ENCODE results near the gene MEGF11. TPM values are rescaled to one million over a fixed set of nuclear protein-coding genes. Genes with fewer than 3 reads are reported as not detected.

MEGF11 gene
- total RNA-seq, 1 donor from 2014 or later = 0.60 TPM

DNA sequence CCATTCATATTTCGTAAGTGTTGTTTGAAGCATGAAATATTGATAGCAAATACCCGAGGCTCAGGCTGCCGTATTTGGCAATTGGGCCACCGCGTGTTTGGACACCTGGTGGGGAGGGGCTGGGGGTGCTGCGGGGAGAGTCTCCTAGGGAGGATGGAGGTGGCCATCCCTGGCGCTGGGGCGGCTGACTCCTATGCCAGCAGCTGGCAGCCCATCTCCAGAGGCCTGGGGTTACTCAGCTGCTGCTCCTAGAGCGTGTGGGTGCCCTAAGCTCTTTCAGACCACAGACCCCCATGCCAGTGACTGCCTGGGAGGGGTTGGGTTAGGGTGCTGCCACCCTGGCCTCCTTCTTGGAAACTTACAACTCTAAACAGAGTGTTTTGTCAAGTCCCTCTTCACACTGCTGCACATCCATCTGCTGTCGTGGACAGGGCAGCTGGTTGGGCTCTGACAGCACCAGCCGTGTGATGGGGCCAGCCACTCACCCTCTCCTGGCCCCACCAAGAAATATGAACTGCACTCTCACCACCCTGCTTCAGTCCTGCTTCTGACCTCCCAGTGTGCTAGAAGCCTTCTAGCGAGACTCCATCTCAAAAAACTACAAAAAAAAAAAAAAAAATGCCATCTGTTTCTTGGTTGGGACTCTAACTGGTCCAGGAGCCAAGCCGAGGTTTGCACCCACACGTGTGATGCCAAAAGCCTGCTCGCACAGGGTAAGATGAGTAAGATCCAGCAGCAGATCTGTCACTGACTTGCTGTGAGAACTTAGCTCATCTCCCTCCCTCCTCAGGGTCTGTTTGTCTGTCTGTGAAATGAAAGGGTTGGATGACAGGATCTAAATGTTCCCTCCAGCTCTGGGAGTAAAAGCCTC is 156.2 kb downstream of the MEGF11 start:
- TF ChIP-seq, protein P1, sequence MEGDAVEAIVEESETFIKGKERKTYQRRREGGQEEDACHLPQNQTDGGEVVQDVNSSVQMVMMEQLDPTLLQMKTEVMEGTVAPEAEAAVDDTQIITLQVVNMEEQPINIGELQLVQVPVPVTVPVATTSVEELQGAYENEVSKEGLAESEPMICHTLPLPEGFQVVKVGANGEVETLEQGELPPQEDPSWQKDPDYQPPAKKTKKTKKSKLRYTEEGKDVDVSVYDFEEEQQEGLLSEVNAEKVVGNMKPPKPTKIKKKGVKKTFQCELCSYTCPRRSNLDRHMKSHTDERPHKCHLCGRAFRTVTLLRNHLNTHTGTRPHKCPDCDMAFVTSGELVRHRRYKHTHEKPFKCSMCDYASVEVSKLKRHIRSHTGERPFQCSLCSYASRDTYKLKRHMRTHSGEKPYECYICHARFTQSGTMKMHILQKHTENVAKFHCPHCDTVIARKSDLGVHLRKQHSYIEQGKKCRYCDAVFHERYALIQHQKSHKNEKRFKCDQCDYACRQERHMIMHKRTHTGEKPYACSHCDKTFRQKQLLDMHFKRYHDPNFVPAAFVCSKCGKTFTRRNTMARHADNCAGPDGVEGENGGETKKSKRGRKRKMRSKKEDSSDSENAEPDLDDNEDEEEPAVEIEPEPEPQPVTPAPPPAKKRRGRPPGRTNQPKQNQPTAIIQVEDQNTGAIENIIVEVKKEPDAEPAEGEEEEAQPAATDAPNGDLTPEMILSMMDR (IDR thresholded peaks at IDR 0.05; ENCODE audit: unreplicated experiment) = no peak
- H3K4me1 Mint-ChIP-seq (ENCODE audit: low read depth) = peaks cover 13% of the 10 kb centered on the region
- H3K4me3 Mint-ChIP-seq (ENCODE audit: low read depth) = no peak overlapping the region
- no peaks in the 10 kb centered on the region for H3K36me3 Mint-ChIP-seq (ENCODE audit: insufficient read depth)
- peaks cover 33% of the 10 kb centered on the region for H3K27me3 Mint-ChIP-seq
- H3K9me3 Mint-ChIP-seq (ENCODE audit: low read depth) = no peaks in the 10 kb centered on the region
- H3K27ac Mint-ChIP-seq = no peak overlapping the region
- no peak for DNase-seq (ENCODE audit: low spot score, unreplicated experiment)

DNA sequence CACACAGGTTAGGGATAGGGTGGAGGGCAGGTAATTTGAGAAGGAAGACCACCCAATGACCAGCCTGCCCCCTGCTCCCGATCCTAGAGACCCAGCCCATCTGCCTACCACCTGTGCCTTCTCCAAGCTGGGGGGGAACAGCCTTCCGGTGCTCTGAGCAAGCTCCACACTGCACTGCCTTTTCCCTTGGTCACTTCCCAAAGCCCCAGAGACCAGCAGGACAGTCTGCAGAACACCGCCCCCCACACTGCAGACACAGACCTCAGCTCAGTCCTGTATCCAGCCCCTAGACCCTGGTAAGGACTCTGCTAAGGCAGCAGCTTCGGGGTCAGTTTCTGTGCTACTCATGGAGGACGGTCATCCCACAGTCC is 156.9 kb downstream of the MEGF11 start:
- H3K36me3 Mint-ChIP-seq (ENCODE audit: insufficient read depth) = no peaks in the 10 kb centered on the region

DNA sequence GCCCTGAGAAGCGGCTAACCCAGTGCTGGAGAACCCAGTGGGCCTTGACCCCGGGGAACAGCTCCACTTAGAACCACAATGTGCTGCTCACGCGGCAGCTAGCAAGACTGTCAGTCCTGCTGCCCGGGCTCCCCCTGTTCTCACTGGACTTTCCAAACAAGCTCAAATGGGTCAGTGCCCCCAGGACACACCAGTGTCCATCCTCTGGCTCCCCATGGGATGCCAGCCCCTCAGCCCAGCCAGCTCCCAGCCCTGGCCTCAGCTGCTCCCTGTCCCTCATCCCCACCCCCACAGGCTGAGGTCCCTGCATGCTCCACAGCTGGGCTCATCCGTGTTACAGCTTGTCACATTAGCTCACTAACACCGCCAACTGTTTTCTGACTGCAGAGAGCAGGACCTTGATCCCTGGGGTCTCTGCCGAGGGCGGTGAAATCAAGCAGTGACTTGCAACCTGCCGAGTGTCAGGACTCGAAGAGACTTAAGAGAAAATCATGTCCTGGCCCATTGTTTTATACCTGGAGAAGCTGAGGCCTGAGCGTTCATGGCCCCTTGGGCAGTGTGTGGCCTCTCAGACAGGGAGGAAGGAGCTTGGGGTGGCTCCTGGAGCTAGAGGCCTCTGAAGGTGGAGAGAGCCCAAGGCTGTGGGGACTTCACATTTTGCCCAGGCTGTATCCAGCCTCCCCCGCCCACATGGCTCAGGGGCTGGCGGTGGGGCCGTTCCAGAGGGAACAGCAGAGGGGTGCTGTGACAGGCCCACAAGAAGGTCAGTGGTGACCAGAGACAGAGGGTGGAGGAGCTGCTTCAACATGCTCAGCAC is 157.5 kb downstream of the MEGF11 start:
- DNase-seq (ENCODE audit: low spot score, unreplicated experiment) = no peak

More for the DNA sequence above, 156.9 kb downstream of the MEGF11 start:
- H3K4me1 Mint-ChIP-seq (ENCODE audit: low read depth) = peaks cover 9% of the 10 kb centered on the region
- H3K27ac Mint-ChIP-seq = no peak overlapping the region
- H3K4me3 Mint-ChIP-seq (ENCODE audit: low read depth) = no peak overlapping the region
- TF ChIP-seq, protein P1 (IDR thresholded peaks at IDR 0.05; ENCODE audit: unreplicated experiment) = no peak
- no peak for DNase-seq (ENCODE audit: low spot score, unreplicated experiment)
- no peaks in the 10 kb centered on the region for H3K9me3 Mint-ChIP-seq (ENCODE audit: low read depth)
- peaks cover 33% of the 10 kb centered on the region for H3K27me3 Mint-ChIP-seq

DNA sequence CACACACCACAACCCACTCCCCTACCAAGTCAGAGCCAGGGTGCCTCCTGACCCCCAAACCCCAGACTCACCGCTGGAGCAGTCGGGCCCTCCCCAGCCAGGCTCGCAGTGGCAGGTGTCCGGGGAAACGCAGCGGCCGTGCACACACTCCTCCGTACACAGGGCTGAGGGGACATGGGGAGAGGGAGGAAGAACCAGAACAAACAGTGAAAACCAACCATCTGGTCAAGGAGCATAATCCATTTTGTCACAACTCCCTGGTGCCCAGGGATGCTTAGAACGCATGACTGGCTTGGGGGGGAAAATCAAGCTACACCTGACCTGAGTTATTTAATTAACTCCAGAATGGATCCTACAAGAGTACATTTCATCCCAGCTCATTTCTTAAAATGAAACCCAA is 159.2 kb downstream of the MEGF11 start:
- no peak overlapping the region for H3K27ac Mint-ChIP-seq
- H3K27me3 Mint-ChIP-seq = peaks cover 25% of the 10 kb centered on the region
- H3K4me3 Mint-ChIP-seq (ENCODE audit: low read depth) = no peak overlapping the region
- no peak for DNase-seq (ENCODE audit: low spot score, unreplicated experiment)
- no peaks in the 10 kb centered on the region for H3K36me3 Mint-ChIP-seq (ENCODE audit: insufficient read depth)
- peaks cover 2% of the 10 kb centered on the region for H3K4me1 Mint-ChIP-seq (ENCODE audit: low read depth)
- no peaks in the 10 kb centered on the region for H3K9me3 Mint-ChIP-seq (ENCODE audit: low read depth)
- TF ChIP-seq, protein P1 (IDR thresholded peaks at IDR 0.05; ENCODE audit: unreplicated experiment) = no peak

More for the DNA sequence above, 157.5 kb downstream of the MEGF11 start:
- no peaks in the 10 kb centered on the region for H3K36me3 Mint-ChIP-seq (ENCODE audit: insufficient read depth)
- H3K9me3 Mint-ChIP-seq (ENCODE audit: low read depth) = no peaks in the 10 kb centered on the region
- TF ChIP-seq, protein P1 (IDR thresholded peaks at IDR 0.05; ENCODE audit: unreplicated experiment) = no peak
- H3K4me1 Mint-ChIP-seq (ENCODE audit: low read depth) = peaks cover 4% of the 10 kb centered on the region
- H3K27me3 Mint-ChIP-seq = peaks cover 29% of the 10 kb centered on the region
- no peak overlapping the region for H3K27ac Mint-ChIP-seq
- H3K4me3 Mint-ChIP-seq (ENCODE audit: low read depth) = no peak overlapping the region
